ENCODE measurements around the gene PTPRM.

DNA sequence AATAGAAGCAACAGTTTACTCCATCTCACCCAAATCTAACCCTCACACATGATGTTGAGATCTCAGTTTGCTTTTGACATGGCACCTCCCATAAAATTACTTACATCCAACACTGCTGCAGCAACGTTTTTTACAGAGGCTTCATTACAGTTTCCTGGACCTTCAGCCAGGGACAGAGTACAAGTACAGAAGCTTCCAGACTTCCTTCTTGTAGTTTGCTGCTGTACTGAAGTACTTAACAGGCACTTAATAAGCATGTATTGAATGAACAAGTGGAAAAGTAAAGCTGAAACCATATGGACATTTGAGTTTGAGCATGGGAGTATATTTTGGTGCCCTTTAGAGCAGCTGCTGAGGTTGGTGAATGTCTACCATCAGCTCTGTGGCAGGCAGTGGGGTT is 514.2 kb downstream of the PTPRM start:
- no peak for TF ChIP-seq TAF1 (IDR thresholded peaks at IDR 0.05; ENCODE audit: borderline replicate concordance, low read depth, low read length)
- TF ChIP-seq, protein P1, sequence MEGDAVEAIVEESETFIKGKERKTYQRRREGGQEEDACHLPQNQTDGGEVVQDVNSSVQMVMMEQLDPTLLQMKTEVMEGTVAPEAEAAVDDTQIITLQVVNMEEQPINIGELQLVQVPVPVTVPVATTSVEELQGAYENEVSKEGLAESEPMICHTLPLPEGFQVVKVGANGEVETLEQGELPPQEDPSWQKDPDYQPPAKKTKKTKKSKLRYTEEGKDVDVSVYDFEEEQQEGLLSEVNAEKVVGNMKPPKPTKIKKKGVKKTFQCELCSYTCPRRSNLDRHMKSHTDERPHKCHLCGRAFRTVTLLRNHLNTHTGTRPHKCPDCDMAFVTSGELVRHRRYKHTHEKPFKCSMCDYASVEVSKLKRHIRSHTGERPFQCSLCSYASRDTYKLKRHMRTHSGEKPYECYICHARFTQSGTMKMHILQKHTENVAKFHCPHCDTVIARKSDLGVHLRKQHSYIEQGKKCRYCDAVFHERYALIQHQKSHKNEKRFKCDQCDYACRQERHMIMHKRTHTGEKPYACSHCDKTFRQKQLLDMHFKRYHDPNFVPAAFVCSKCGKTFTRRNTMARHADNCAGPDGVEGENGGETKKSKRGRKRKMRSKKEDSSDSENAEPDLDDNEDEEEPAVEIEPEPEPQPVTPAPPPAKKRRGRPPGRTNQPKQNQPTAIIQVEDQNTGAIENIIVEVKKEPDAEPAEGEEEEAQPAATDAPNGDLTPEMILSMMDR (IDR thresholded peaks at IDR 0.05), result no peak
